B cell (primary cell): ENCODE data around the gene ZNF184. TPM values are rescaled to one million over a fixed set of nuclear protein-coding genes. Genes with fewer than 3 reads are reported as not detected.

Source experiments
- ATAC-seq: fragments of 200-7000 bp; cut with Tn5 transposase; one replicate; pipeline ENCODE4 v1.10.0; 2021; ENCODE audit warnings: low read depth, mild to moderate bottlenecking, moderate number of reproducible peaks, moderate library complexity
- CTCF ChIA-PET: fragments of 350-600 bp; sonication (Branson Sonifier 250); formaldehyde crosslinking; loops from one replicate; lab custom pipeline; 2021; ENCODE audit warnings: antibody characterized with exemption, inconsistent platforms; lab: Charles Lee
- POLR2A ChIA-PET: fragments of 350-600 bp; sonication (Branson Sonifier 250); formaldehyde crosslinking; loops from one replicate; lab custom pipeline; 2021; ENCODE audit warnings: antibody characterized with exemption; lab: Charles Lee
- DNase-seq: peaks from one replicate; pipeline ENCODE4 v3.0.0; 2013
- H2AFZ ChIP-seq: 2 replicates; pipeline ENCODE4 v1.6.1; 2012; ENCODE audit warnings: mild to moderate bottlenecking, low read depth, low read length; ENCODE audit not compliant: insufficient read depth, poor library complexity, severe bottlenecking
- H3K27ac ChIP-seq, 2 donors: 1 replicate in 1 of 2; 2 replicates in 1 of 2; pipeline ENCODE4 v1.5.1; 2012 to 2013; ENCODE audit warnings: low read length in 2 of 2, mild to moderate bottlenecking in 2 of 2, moderate library complexity in 1 of 2
- H3K27me3 ChIP-seq, 4 experiments: fragments of 200-600 bp in 1 of 4; sonication (generic) in 1 of 4; replicated peaks in 1 of 4; 1 replicate in 2 of 4; 2 replicates in 2 of 4; pipeline versions ENCODE4 v1.6.1 to v1.7.0; 2013 to 2016; ENCODE audit warnings: low read length in 3 of 4, mild to moderate bottlenecking in 2 of 4, mixed read lengths in 1 of 4, moderate library complexity in 1 of 4; ENCODE audit not compliant: insufficient read depth in 4 of 4, control insufficient read depth in 3 of 4; ENCODE audit errors: control extremely low read depth in 1 of 4
- H3K36me3 ChIP-seq, 2 experiments: replicated peaks in 1 of 2; 1 replicate in 1 of 2; 2 replicates in 1 of 2; pipeline versions ENCODE4 v1.6.1 to v1.7.1; 2013; ENCODE audit warnings: low read length in 1 of 2; ENCODE audit not compliant: insufficient read depth in 2 of 2, control insufficient read depth in 1 of 2; ENCODE audit errors: control extremely low read depth in 1 of 2, extremely low read depth in 1 of 2
- H3K4me1 ChIP-seq, 2 donors: fragments of 200-600 bp in 1 of 2; sonication (generic) in 1 of 2; 1 replicate in 1 of 2; 2 replicates in 1 of 2; pipeline versions ENCODE4 v1.5.1 to v1.6.1; 2013 to 2017; ENCODE audit warnings: low read length in 2 of 2; ENCODE audit not compliant: control insufficient read depth in 2 of 2, insufficient read depth in 2 of 2
- H3K4me2 ChIP-seq: replicated peaks from 2 replicates; pipeline ENCODE3; 2012; ENCODE audit warnings: mild to moderate bottlenecking, low read depth, low read length; ENCODE audit not compliant: poor library complexity, severe bottlenecking
- H3K4me3 ChIP-seq, 5 experiments: fragments of 200-600 bp in 1 of 5; sonication (generic) in 1 of 5; 1 replicate in 3 of 5; 2 replicates in 2 of 5; pipeline versions ENCODE4 v1.5.1 to v1.7.0; 2011 to 2016; ENCODE audit warnings: low read length in 4 of 5, mild to moderate bottlenecking in 4 of 5, low read depth in 2 of 5, control low read depth in 1 of 5, moderate library complexity in 1 of 5; ENCODE audit not compliant: insufficient read depth in 1 of 5; ENCODE audit errors: control extremely low read depth in 1 of 5, extremely low read depth in 1 of 5
- H3K79me2 ChIP-seq: fragments of 200-600 bp; sonication (generic); one replicate; pipeline ENCODE4 v1.6.0; 2016; ENCODE audit warnings: low read length; ENCODE audit not compliant: control insufficient read depth, insufficient read depth
- H3K9ac ChIP-seq: fragments of 200-600 bp; sonication (generic); 2 replicates; pipeline ENCODE4 v1.6.1; 2017; ENCODE audit warnings: mild to moderate bottlenecking, low read length, moderate library complexity
- H3K9me3 ChIP-seq, 3 donors: one replicate each; pipeline versions ENCODE4 v1.6.1 to v1.7.1; 2013; ENCODE audit warnings: low read length in 2 of 3; ENCODE audit not compliant: control insufficient read depth in 2 of 3, insufficient read depth in 1 of 3; ENCODE audit errors: control extremely low read depth in 1 of 3
- H4K20me1 ChIP-seq: 2 replicates; pipeline ENCODE4 v1.6.0; 2012; ENCODE audit warnings: mild to moderate bottlenecking, low read length; ENCODE audit not compliant: insufficient read depth, control insufficient read depth, poor library complexity, severe bottlenecking
- H3K27ac Mint-ChIP-seq: one replicate; pipeline ENCODE4 v1.8.0; 2021; ENCODE audit warnings: mixed read lengths
- H3K27me3 Mint-ChIP-seq: one replicate; pipeline ENCODE4 v1.8.0; 2021; ENCODE audit warnings: mixed read lengths
- H3K4me1 Mint-ChIP-seq: one replicate; pipeline ENCODE4 v1.8.0; 2021; ENCODE audit warnings: mixed read lengths
- H3K4me3 Mint-ChIP-seq: one replicate; pipeline ENCODE4 v1.8.0; 2021; ENCODE audit warnings: mixed read lengths
- H3K9me3 Mint-ChIP-seq: one replicate; pipeline ENCODE4 v1.8.0; 2022; ENCODE audit warnings: mixed read lengths; ENCODE audit not compliant: insufficient read depth
- CTCF ChIP-seq: fragments of 200-600 bp; IDR thresholded peaks from one replicate; pipeline ENCODE4 v1.8.0; 2022; ENCODE audit warnings: antibody characterized with exemption, mild to moderate bottlenecking
- EZH2 ChIP-seq: IDR thresholded peaks from 2 replicates; pipeline ENCODE4 v1.6.1; 2012; ENCODE audit warnings: borderline replicate concordance, low read depth, mild to moderate bottlenecking, moderate library complexity, low read length; ENCODE audit not compliant: insufficient read depth, poor library complexity, severe bottlenecking
- WGBS: methylation state at CpG from one replicate; pipeline ENCODE4 v1.1.5; 2013; ENCODE audit warnings: missing lambda C conversion rate; ENCODE audit not compliant: insufficient coverage; 5-methylcytosine and 5-hydroxymethylcytosine counted together
- intact Hi-C: fragments of 100-400 bp; cut with micrococcal nuclease; formaldehyde crosslinking; loops from one replicate; pipeline ENCODE4 v1.10.0; 2022
- polyA plus RNA-seq: library from polyadenylated mRNA; depleted of rRNA; stranded (reverse); fragments of >200 nt; gene quantifications from 2 replicates; pipeline ENCODE4 v1.2.3, GENCODE V29; 2012
- total RNA-seq, 2 donors: library from RNA; stranded (reverse); fragments of 120-200 nt in 1 of 2; gene quantifications; 1 replicate in 1 of 2; 2 replicates in 1 of 2; pipeline versions ENCODE4 v1.2.3 to v1.2.4, GENCODE V29; 2013 to 2022

ZNF184 gene
- total and polyA plus RNA-seq, 2 donors (not counting 1 experiment from before 2014, with no cell fraction given) = 3.7 to 11.8 TPM

DNA sequence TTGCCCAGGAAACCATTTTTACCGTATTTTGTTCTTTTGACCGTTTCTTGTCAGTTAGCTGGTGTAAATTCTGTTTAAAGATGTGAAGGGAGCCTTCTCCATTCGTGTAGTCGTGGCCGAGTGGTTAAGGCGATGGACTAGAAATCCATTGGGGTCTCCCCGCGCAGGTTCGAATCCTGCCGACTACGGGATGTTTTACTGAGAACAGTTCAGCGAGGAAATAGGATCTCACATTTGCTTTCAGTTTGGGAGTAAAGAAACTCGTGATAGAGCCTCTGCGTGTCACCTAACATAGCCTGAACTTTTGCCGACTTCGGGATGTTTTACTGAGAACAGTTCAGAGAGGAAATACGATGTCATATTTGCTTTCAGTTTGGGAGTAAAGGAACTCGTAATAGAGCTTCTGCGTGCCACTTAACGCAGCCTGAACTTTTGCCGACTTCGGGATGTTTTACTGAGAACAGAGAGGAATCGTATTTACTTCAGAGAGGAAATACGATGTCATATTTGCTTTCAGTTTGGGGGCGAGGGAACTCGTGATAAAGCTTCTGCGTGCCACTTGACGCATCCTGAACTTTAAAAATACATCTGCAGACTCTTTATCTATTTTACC is 5.9 kb upstream of the ZNF184 start:
- ATAC-seq (peak; percentile 41), DNase-seq (peak; percentile 92)
- under 1% methylated on average over 24 of the region's 28 CpGs for WGBS
- Histone ChIP-seq H3K79me2 (no peaks in the 10 kb centered on the region), H3K4me3 (peak overlapping the region; percentile 88 to 97 (median 95)), H2AFZ (peak overlapping the region; percentile 82), H3K27ac (peak overlapping the region; percentile 98), H4K20me1 (no peaks in the 10 kb centered on the region), H3K9ac (peak overlapping the region; percentile 94), H3K4me1 (peaks cover 15 to 17% of the 10 kb centered on the region in 2 donors), H3K9me3 (no peaks in the 10 kb centered on the region), H3K36me3 (no peaks in the 10 kb centered on the region), H3K27me3 (no peaks in the 10 kb centered on the region), H3K4me2 (peak overlapping the region; percentile 83)
- CTCF ChIA-PET = interaction anchor here (0.6 to 2.1 kb wide), 9 partner anchors 28 to 1134 kb away, joined by 3 to 15 read pairs (median 4); a partner anchor contains a TSS
- POLR2A ChIA-PET = interaction anchor here (0.6 to 1.5 kb wide), 10 partner anchors 40 to 1206 kb away, joined by 3 to 8 read pairs (median 4); partner anchors contain the start of gene ZKSCAN8
- Mint-ChIP-seq H3K4me1 (peaks cover 6% of the 10 kb centered on the region), H3K27ac (no peak overlapping the region), H3K27me3 (no peaks in the 10 kb centered on the region), H3K9me3 (no peaks in the 10 kb centered on the region), H3K4me3 (no peak overlapping the region)
- intact Hi-C loops = loop anchor here (1.0 to 10.0 kb wide), 18 partner anchors 24 to 1463 kb away; partner anchors contain the start of genes ABT1 and ZSCAN12
- TF ChIP-seq CTCF (no peak), EZH2 (no peak)
